Smooth muscle cell (in vitro differentiated cells): ENCODE measurements around the gene OCA2. TPM values are rescaled to one million over a fixed set of nuclear protein-coding genes. Genes with fewer than 3 reads are reported as not detected.

Source experiments
- DNase-seq: peaks from one replicate; lab custom pipeline; 2025; ENCODE audit not compliant: unreplicated experiment; lab: John Stamatoyannopoulos, UW
- H2AFZ ChIP-seq: fragments of 200-600 bp; sonication (generic); 2 replicates; pipeline ENCODE4 v1.6.0; 2016; ENCODE audit warnings: antibody characterized with exemption, low read depth, mild to moderate bottlenecking
- H3F3A ChIP-seq: fragments of 200-600 bp; sonication (generic); 2 replicates; pipeline ENCODE4 v1.6.0; 2017; ENCODE audit warnings: antibody characterized with exemption, low read depth
- H3K27ac ChIP-seq: fragments of 200-600 bp; sonication (generic); 2 replicates; pipeline ENCODE4 v1.5.1; 2016; ENCODE audit warnings: low read depth, mild to moderate bottlenecking
- H3K27me3 ChIP-seq: fragments of 200-600 bp; sonication (generic); 2 replicates; pipeline ENCODE4 v1.6.1; 2016; ENCODE audit warnings: low read depth, mild to moderate bottlenecking
- H3K36me3 ChIP-seq: fragments of 200-600 bp; sonication (generic); 2 replicates; pipeline ENCODE4 v1.5.1; 2016; ENCODE audit warnings: low read depth
- H3K4me1 ChIP-seq: fragments of 200-600 bp; sonication (generic); 2 replicates; pipeline ENCODE4 v1.5.1; 2016; ENCODE audit warnings: low read depth
- H3K4me2 ChIP-seq: fragments of 200-600 bp; sonication (generic); 2 replicates; pipeline ENCODE4 v1.6.0; 2016; ENCODE audit warnings: mild to moderate bottlenecking
- H3K4me3 ChIP-seq: fragments of 200-600 bp; sonication (generic); 2 replicates; pipeline ENCODE4 v1.5.1; 2016; ENCODE audit warnings: mild to moderate bottlenecking
- H3K79me2 ChIP-seq: fragments of 200-600 bp; sonication (generic); 2 replicates; pipeline ENCODE4 v1.6.0; 2016; ENCODE audit warnings: low read depth, mild to moderate bottlenecking
- H3K9ac ChIP-seq: fragments of 200-600 bp; sonication (generic); 2 replicates; pipeline ENCODE4 v1.6.0; 2016; ENCODE audit warnings: low read depth
- H3K9me3 ChIP-seq: fragments of 200-600 bp; sonication (generic); replicated peaks from 2 replicates; pipeline ENCODE4 v1.5.1; 2016; ENCODE audit warnings: low read depth
- H4K20me1 ChIP-seq: fragments of 200-600 bp; sonication (generic); 2 replicates; pipeline ENCODE4 v1.6.0; 2016; ENCODE audit warnings: low read depth
- WGBS: methylation state at CpG from one replicate; pipeline ENCODE4 v1.1.7; 2016; ENCODE audit warnings: low lambda C conversion rate; 5-methylcytosine and 5-hydroxymethylcytosine counted together
- polyA plus RNA-seq: library from polyadenylated mRNA; unstranded; fragments of >200 nt; fragmentation: Nextera tagmentation; extraction: Ambion mirVana; gene quantifications from 2 replicates; pipeline ENCODE4 v1.2.1, GENCODE V29; 2016
- total RNA-seq: library from RNA; depleted of rRNA; stranded (reverse); fragments of >200 nt; gene quantifications from 2 replicates; pipeline ENCODE4 v1.2.3, GENCODE V29; 2014
- TF ChIP-seq, protein P1 (sequence below): fragments of 200-600 bp; sonication (generic); IDR thresholded peaks from 2 replicates; pipeline ENCODE4 v1.5.1; 2017; ENCODE audit warnings: borderline replicate concordance, mild to moderate bottlenecking, antibody characterized with exemption; ENCODE audit not compliant: insufficient read depth, poor library complexity, severe bottlenecking

Gene OCA2
- total and polyA plus RNA-seq, 2 experiments from 2014 or later: 0.16 TPM; not detected in 1

DNA sequence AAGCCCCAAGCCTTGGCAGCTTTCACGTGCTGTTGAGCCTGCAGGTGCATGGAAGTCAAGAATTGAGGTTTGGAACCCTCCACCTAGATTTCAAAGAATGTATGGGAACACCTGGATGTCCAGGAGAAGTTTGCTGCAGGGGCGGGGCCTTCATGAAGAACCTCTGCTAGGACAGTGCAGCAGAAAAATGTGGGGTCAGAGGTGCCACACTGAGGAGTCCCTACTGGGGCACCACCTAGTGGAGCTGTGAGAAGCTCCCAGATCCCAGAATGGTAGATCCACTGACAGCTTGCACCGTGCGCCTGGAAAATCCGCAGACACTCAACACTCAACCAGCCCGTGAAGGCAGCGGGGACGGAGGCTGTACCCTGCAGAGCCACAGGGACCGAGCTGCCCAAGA is 201.6 kb downstream of the OCA2 start:
- Histone ChIP-seq H3K79me2 (no peaks in the 10 kb centered on the region), H3K4me1 (no peaks in the 10 kb centered on the region), H3K4me3 (no peak overlapping the region), H3K27me3 (no peaks in the 10 kb centered on the region), H2AFZ (no peak overlapping the region), H3K4me2 (no peak overlapping the region), H3F3A (no peaks in the 10 kb centered on the region), H4K20me1 (no peaks in the 10 kb centered on the region), H3K9ac (no peak overlapping the region), H3K36me3 (no peaks in the 10 kb centered on the region), H3K27ac (no peak overlapping the region), H3K9me3 (no peaks in the 10 kb centered on the region)
- no peak for DNase-seq
- WGBS: 81% methylated on average over 9 of the region's 9 CpGs
- TF ChIP-seq, protein P1, sequence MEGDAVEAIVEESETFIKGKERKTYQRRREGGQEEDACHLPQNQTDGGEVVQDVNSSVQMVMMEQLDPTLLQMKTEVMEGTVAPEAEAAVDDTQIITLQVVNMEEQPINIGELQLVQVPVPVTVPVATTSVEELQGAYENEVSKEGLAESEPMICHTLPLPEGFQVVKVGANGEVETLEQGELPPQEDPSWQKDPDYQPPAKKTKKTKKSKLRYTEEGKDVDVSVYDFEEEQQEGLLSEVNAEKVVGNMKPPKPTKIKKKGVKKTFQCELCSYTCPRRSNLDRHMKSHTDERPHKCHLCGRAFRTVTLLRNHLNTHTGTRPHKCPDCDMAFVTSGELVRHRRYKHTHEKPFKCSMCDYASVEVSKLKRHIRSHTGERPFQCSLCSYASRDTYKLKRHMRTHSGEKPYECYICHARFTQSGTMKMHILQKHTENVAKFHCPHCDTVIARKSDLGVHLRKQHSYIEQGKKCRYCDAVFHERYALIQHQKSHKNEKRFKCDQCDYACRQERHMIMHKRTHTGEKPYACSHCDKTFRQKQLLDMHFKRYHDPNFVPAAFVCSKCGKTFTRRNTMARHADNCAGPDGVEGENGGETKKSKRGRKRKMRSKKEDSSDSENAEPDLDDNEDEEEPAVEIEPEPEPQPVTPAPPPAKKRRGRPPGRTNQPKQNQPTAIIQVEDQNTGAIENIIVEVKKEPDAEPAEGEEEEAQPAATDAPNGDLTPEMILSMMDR: no peak

GRCh38 chr15:27894645-27895044 is 204.5 kb downstream of the OCA2 start:
- H3K4me3 ChIP-seq: no peak overlapping the region
- H3K4me1 ChIP-seq: no peaks in the 10 kb centered on the region
- TF ChIP-seq, protein P1: no peak
- H3F3A ChIP-seq: no peaks in the 10 kb centered on the region
- H3K79me2 ChIP-seq: no peaks in the 10 kb centered on the region
- H4K20me1 ChIP-seq: no peaks in the 10 kb centered on the region
- H3K9me3 ChIP-seq: peaks cover 7% of the 10 kb centered on the region
- H2AFZ ChIP-seq: no peak overlapping the region
- no peaks in the 10 kb centered on the region for H3K27me3 ChIP-seq
- H3K27ac ChIP-seq: no peak overlapping the region
- H3K36me3 ChIP-seq: no peaks in the 10 kb centered on the region
- no peak overlapping the region for H3K4me2 ChIP-seq
- WGBS: 73% methylated on average over 1 of the region's 1 CpG
- H3K9ac ChIP-seq: no peak overlapping the region
- DNase-seq: no peak

DNA sequence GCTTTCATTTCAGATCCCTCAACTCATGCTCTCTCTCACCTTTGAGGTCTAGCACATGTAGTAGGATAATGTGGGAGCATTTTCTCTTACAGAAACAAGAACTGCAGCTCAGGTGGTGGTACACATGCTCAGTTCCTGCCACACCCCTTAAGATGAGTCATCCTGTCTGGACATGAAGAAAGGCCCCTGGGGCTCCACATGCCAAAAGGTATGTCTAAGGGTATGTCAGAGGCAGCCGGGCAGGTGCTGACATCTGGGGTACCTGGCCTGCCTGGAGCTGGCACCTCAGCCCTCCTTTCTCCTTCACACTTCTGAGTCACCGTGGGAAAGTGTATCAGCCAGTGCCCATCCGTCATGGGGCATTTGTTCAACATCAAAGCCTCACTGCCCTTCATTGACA is 209.9 kb downstream of the OCA2 start:
- TF ChIP-seq, protein P1: no peak
- no peak overlapping the region for H3K27ac ChIP-seq
- H3K4me3 ChIP-seq: no peak overlapping the region
- H3K9ac ChIP-seq: no peak overlapping the region
- H4K20me1 ChIP-seq: no peaks in the 10 kb centered on the region
- WGBS: 85% methylated on average over 3 of the region's 3 CpGs
- H3K9me3 ChIP-seq: peaks cover 7% of the 10 kb centered on the region
- DNase-seq: no peak
- no peaks in the 10 kb centered on the region for H3F3A ChIP-seq
- H3K79me2 ChIP-seq: no peaks in the 10 kb centered on the region
- H3K4me1 ChIP-seq: no peaks in the 10 kb centered on the region
- no peaks in the 10 kb centered on the region for H3K36me3 ChIP-seq
- H3K27me3 ChIP-seq: no peaks in the 10 kb centered on the region
- no peak overlapping the region for H2AFZ ChIP-seq
- H3K4me2 ChIP-seq: no peak overlapping the region

GRCh38 chr15:27885201-27885600 is 213.9 kb downstream of the OCA2 start:
- Histone ChIP-seq H3K9ac (no peak overlapping the region), H3K4me1 (no peaks in the 10 kb centered on the region), H3K79me2 (no peaks in the 10 kb centered on the region), H3K9me3 (no peaks in the 10 kb centered on the region), H3K27me3 (no peaks in the 10 kb centered on the region), H3K27ac (no peak overlapping the region), H3K4me3 (no peak overlapping the region), H2AFZ (no peak overlapping the region), H4K20me1 (no peaks in the 10 kb centered on the region), H3K4me2 (no peak overlapping the region), H3K36me3 (no peaks in the 10 kb centered on the region), H3F3A (no peaks in the 10 kb centered on the region)
- TF ChIP-seq, protein P1: no peak
- DNase-seq: no peak
